Caco-2 (cell line): ENCODE data around the gene OTOS. TPM values are rescaled to one million over a fixed set of nuclear protein-coding genes. Genes with fewer than 3 reads are reported as not detected.

Experiments
- BruUV-seq: library from RNA; stranded (reverse); fragments of 400-500 nt; replicated peaks from 2 replicates; lab custom pipeline; 2021; lab: Mats Ljungman, UMichigan
- CTCF ChIA-PET: fragments of 300-600 bp; sonication (Branson Sonifier 250); formaldehyde crosslinking; loops from one replicate; lab custom pipeline; 2022; ENCODE audit warnings: antibody characterized with exemption; lab: Charles Lee
- POLR2A ChIA-PET: fragments of 300-600 bp; sonication (Branson Sonifier 250); formaldehyde crosslinking; loops from one replicate; lab custom pipeline; 2022; ENCODE audit warnings: antibody characterized with exemption; lab: Charles Lee
- DNase-seq, 2 experiments: peaks; one replicate each; pipeline versions ENCODE4 v3.0.0 to v3.0.0-alpha.2; 2020 to 2022
- H3K27me3 ChIP-seq: replicated peaks from 2 replicates; pipeline ENCODE4 v1.6.0; 2011; ENCODE audit warnings: low read length; ENCODE audit not compliant: control insufficient read depth, insufficient read depth
- H3K36me3 ChIP-seq: 2 replicates; pipeline ENCODE4 v1.5.1; 2011; ENCODE audit warnings: low read length; ENCODE audit not compliant: control insufficient read depth, insufficient read depth
- H3K4me1 ChIP-seq: fragments of 250-450 bp; sonication (Bioruptor Pico); 2 replicates; pipeline ENCODE4 v1.5.1; 2020; ENCODE audit warnings: mild to moderate bottlenecking
- H3K4me3 ChIP-seq: 2 replicates; pipeline ENCODE4 v1.5.1; 2011; ENCODE audit warnings: low read depth, mild to moderate bottlenecking, control low read depth, low read length
- H3K9me3 ChIP-seq: fragments of 250-450 bp; sonication (Bioruptor Pico); 2 replicates; pipeline ENCODE4 v1.5.1; 2020; ENCODE audit warnings: mild to moderate bottlenecking, moderate library complexity
- H3K27ac Mint-ChIP-seq: one replicate; pipeline ENCODE4 v1.8.0; 2022; ENCODE audit warnings: mixed read lengths; ENCODE audit not compliant: unreplicated experiment
- H3K27me3 Mint-ChIP-seq: one replicate; pipeline ENCODE4 v1.8.0; 2022; ENCODE audit warnings: mixed read lengths; ENCODE audit not compliant: insufficient read depth, unreplicated experiment
- H3K36me3 Mint-ChIP-seq: one replicate; pipeline ENCODE4 v1.8.0; 2022; ENCODE audit warnings: mild to moderate bottlenecking, mixed read lengths; ENCODE audit not compliant: insufficient read depth, unreplicated experiment
- H3K4me1 Mint-ChIP-seq: one replicate; pipeline ENCODE4 v1.8.0; 2022; ENCODE audit warnings: low read depth, mixed read lengths; ENCODE audit not compliant: unreplicated experiment
- H3K4me3 Mint-ChIP-seq: one replicate; pipeline ENCODE4 v1.8.0; 2022; ENCODE audit warnings: mild to moderate bottlenecking, moderate library complexity, mixed read lengths; ENCODE audit not compliant: unreplicated experiment
- H3K9me3 Mint-ChIP-seq: one replicate; pipeline ENCODE4 v1.8.0; 2022; ENCODE audit warnings: mixed read lengths; ENCODE audit not compliant: unreplicated experiment
- CTCF ChIP-seq, 2 experiments: fragments of 200-600 bp in 1 of 2; IDR thresholded peaks; 1 replicate in 1 of 2; 2 replicates in 1 of 2; pipeline versions ENCODE4 v1.5.1 to v1.8.0; 2011 to 2022; ENCODE audit warnings: antibody characterized with exemption in 1 of 2, control low read depth in 1 of 2, inconsistent platforms in 1 of 2, low read depth in 1 of 2, low read length in 1 of 2, mild to moderate bottlenecking in 1 of 2, moderate library complexity in 1 of 2; ENCODE audit not compliant: insufficient read depth in 1 of 2, severe bottlenecking in 1 of 2, unreplicated experiment in 1 of 2
- intact Hi-C: fragments of 100-400 bp; cut with micrococcal nuclease; formaldehyde crosslinking; loops from one replicate; pipeline ENCODE4 v1.10.0; 2022; ENCODE audit not compliant: unreplicated experiment
- total RNA-seq: library from RNA; stranded (reverse); gene quantifications from 2 replicates; pipeline ENCODE4 v1.2.3, GENCODE V29; 2022

OTOS gene
- total RNA-seq, 1 experiment from 2014 or later = not detected

DNA sequence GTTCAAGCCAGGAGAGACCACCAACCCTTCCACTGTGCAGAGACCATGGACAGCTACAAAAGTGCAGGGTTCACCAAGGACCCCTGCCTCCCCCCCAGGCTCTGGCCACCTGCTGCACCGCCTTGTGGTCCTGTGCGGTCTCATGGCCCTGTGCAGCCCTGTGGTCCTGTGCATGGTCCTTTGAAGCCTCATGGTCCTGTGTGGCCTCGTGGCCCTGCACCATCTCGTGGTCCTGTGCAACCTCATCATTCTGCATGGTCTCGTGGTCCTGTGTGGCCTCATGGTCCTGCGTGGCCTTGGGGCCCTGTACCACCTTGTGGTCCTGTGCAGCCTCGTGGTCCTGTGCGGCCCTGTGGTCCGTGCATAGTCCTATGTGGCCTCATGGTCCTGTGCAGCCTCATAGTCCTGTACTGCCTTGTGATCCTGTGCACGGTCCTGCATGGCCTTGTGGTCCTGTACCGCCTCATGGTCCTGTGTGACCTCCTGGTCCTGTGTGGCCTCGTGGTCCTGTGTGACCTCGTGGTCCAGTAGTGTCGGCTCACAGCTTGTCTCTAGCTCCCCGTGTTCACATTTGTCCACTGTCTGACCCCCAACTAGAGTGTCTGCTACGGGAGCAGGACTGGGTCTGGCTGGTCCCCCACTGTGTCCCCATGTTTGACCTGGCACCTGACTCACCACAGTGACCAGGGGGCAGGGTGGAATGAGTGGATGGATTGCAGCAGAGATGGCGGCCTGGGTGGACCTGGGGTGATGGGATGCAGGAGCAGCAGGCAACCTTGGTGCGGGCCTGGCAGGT is 20.0 kb upstream of the OTOS start:
- Histone ChIP-seq H3K27me3 (no peaks in the 10 kb centered on the region), H3K4me3 (no peak overlapping the region), H3K36me3 (no peaks in the 10 kb centered on the region), H3K4me1 (no peaks in the 10 kb centered on the region), H3K9me3 (no peaks in the 10 kb centered on the region)
- CTCF ChIA-PET = no interaction called here
- Mint-ChIP-seq H3K4me3 (no peak overlapping the region), H3K4me1 (no peaks in the 10 kb centered on the region), H3K36me3 (no peaks in the 10 kb centered on the region), H3K27ac (no peak overlapping the region), H3K9me3 (no peaks in the 10 kb centered on the region), H3K27me3 (peaks cover 9% of the 10 kb centered on the region)
- TF ChIP-seq CTCF (IDR thresholded peaks at IDR 0.05; ENCODE audit: insufficient read depth in 1 of 2, low read depth in 1 of 2, low read length in 1 of 2, severe bottlenecking in 1 of 2, unreplicated experiment in 1 of 2) = no peak
- BruUV-seq = no TSS peak
- intact Hi-C loops = no loop called here
- DNase-seq = no peak
- POLR2A ChIA-PET = no interaction called here

DNA sequence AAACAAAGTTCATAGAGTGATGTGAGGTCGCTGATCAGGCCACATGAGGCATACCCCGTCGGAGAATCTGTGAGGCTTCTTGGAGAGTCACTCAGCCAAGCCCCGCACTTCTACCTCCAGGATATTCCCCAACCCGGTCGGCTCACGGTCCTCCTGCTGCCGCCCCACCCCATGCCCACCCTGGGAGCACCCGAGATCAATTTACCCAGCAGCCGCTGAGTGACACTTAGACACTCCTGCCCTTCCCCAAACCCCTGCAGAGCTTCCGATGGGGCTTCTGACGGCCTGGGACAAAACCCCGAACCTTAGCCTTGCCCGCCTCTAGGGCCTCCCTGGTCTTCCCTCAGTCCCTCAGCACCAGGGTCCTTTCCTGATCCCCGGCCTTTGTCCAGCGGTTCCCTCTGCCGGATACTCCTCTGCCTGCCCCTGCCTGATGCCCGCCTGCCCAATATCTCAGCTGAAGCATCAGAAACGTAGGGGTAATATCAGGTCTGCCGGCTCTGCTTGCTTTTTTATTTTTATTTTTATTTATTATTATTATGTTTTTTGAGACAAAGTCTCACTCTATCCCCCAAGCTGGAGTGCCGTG is 18.9 kb upstream of the OTOS start:
- CTCF ChIA-PET = no interaction called here
- H3K9me3 Mint-ChIP-seq = no peaks in the 10 kb centered on the region
- POLR2A ChIA-PET = no interaction called here
- BruUV-seq = no TSS peak
- no peaks in the 10 kb centered on the region for H3K9me3 ChIP-seq
- no peaks in the 10 kb centered on the region for H3K36me3 Mint-ChIP-seq
- no peaks in the 10 kb centered on the region for H3K4me1 ChIP-seq
- no peak for DNase-seq
- no peak overlapping the region for H3K4me3 Mint-ChIP-seq
- no peaks in the 10 kb centered on the region for H3K36me3 ChIP-seq
- intact Hi-C loops = no loop called here
- H3K27me3 Mint-ChIP-seq = peaks cover 5% of the 10 kb centered on the region
- no peak overlapping the region for H3K27ac Mint-ChIP-seq
- no peak for TF ChIP-seq CTCF (IDR thresholded peaks at IDR 0.05; ENCODE audit: insufficient read depth in 1 of 2, low read depth in 1 of 2, low read length in 1 of 2, severe bottlenecking in 1 of 2, unreplicated experiment in 1 of 2)
- no peaks in the 10 kb centered on the region for H3K4me1 Mint-ChIP-seq
- H3K27me3 ChIP-seq = no peaks in the 10 kb centered on the region
- no peak overlapping the region for H3K4me3 ChIP-seq

- Mint-ChIP-seq H3K27ac (no peak overlapping the region), H3K4me3 (no peak overlapping the region), H3K27me3 (peaks cover 2% of the 10 kb centered on the region), H3K36me3 (no peaks in the 10 kb centered on the region), H3K4me1 (no peaks in the 10 kb centered on the region), H3K9me3 (no peaks in the 10 kb centered on the region)
- Histone ChIP-seq H3K27me3 (no peaks in the 10 kb centered on the region), H3K9me3 (no peaks in the 10 kb centered on the region; the same call in 1 of the 2 replicates), H3K4me3 (no peak overlapping the region), H3K36me3 (no peaks in the 10 kb centered on the region), H3K4me1 (no peaks in the 10 kb centered on the region)
- CTCF ChIA-PET = no interaction called here
- BruUV-seq = no TSS peak
- DNase-seq = no peak
- intact Hi-C loops = no loop called here
- POLR2A ChIA-PET = no interaction called here
- TF ChIP-seq CTCF (IDR thresholded peaks at IDR 0.05; ENCODE audit: insufficient read depth in 1 of 2, low read depth in 1 of 2, low read length in 1 of 2, severe bottlenecking in 1 of 2, unreplicated experiment in 1 of 2) = no peak
Observed at GRCh38 chr2:240157147-240157470, 16.7 kb upstream of the OTOS start.
